Measurements from ENCODE around the gene FZD2.
A peak's percentile ranks its signal among the peaks of the same experiment; 100 is the strongest.
"Not testable (repeated sequence)": the region's sequence is repeated elsewhere in the genome, so short reads cannot be mapped to it uniquely, and the experiment has no call there.

The FZD2 gene

DNA sequence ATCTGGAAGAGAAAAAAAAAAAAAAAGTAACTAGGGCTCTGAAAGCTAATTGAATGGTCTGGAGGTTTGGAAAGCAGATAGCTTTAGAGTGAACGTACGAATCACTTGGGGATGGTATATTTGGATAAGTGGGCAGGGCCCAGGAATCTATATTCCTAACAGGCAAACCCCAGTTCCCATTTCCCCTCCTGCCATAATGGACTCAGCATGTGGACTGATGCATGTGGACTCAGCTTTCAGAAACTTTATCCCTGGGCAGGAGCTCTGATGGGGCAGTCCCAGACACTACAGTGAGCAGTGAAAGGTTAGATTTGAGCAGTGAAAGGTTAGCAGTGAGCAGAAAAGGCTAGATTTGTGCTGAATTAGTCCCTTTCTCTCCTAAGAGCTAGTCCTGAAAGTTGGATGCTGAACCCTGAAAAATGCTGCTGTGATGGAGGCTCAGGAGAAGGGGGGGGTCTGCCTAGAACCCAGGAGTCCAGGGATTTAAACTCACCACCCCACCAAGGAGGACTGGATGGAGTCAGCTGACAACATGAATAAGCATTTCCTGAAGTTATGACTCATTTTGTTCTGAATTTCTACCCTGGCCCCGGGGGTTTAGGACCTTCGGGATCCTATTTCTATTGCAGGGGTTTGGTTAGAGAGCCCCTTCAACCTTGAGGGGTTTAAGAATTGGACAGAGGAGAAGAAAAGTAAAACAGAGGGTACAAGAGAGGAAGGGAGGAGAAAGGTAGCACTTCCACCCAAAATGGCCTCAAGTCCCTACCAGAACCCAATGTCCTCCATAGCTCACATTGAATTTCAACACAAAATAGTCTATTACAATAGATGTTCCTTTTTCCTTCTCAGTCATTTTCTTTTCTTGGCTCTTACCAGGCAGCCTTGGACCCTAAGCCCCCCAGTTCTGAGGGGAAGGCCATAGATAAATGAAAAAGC lies 10.3 kb upstream of the FZD2 start:
- DNase-seq, result peak; percentile 35 to 53 (median 45)

DNA sequence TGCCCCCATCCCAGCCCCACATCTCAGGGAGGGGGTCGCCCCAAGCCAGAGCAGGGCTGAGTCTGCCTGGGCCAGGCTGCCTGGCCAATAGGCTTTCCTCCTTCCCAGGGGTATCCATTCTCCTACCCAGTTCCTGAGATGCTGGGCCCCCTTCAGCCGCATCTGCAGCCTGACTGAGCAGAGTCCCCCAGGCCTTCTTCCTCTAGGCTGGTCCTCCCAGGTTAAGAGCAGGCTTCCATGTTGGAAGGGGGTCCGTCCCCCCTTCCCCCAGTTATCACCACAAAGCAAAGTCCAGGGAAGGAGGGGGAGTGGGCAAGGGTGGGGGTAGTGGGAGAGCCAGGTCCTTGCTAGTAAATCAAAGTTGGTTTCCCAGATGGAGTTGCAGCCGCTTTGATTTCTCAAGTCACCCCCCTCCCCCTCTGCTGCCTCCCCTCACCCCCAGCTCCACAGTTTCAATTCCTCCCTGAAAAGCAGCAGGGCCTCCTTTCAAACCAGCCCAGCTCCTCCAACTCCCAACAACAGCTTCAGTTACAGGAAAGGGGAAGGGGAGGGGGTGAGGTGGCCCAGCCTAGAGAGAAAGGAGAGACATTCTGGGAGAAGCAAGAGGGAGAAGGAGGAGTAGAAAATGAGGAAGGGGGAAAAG lies 9.5 kb upstream of the FZD2 start:
- peak; percentile 39 to 77 (median 66) for DNase-seq

DNA sequence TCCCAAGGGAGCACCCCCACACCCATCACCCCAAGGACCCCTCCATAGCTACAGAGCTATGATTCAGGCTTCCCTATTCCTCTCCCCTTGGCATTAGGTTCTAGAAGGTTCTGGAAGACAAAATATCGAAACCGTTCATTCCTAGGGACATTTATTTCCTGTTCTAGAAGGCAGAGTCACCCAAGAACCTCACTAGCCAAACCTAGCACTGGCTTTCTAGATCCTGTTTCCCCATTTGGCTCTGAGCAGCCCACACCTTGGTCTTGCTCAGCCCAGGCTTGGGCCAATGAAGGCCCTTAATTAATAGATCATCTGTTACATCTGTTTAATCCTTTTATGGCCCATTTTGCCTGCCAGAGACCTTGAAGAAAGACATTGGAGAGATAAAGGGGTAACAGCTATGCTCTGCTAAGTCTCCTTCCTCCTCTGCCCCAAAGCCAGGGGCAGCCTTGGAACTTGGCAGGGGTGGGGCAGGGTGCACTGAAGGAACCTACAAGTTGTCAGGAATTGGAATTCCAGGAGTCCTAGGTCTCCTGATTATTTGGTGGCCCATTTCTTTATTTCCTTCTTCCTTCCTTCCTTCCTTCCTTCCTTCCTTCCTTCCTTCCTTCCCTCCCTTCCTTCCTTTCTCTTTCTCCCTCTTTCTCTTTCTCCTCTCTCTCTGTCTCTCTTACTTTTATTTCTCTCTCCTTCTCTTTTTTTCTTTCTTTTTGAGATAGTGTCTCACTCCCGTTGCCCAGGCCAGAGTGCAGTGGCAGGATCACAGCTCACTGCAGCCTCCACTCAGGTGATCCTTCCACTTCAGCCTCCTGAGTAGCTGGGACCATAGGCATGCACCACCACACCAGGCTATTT lies 8.7 kb upstream of the FZD2 start:
- DNase-seq, result peak; percentile 50 to 70 (median 64)

DNA sequence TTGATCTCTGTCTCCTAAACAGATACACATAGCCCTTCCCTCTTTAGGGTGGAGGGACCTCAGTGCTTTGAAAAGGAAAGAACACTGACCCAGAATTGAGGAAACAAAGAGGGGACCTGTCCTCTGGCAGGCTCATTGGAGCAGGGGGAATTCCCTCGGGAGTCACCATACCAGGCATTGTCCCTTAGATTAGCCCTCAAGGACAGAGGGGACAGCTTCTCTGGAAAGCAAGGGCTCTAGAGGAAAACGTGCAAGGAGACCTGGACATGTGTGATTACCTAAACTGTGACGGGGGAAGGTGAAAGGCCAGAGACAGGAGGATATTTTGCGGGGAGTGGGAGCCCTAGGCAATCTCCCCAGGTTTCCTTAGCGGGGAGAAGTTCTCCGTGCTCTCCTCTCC lies 7.6 kb upstream of the FZD2 start:
- DNase-seq, result peak in 2 of 4 experiments; percentile 19 to 24

DNA sequence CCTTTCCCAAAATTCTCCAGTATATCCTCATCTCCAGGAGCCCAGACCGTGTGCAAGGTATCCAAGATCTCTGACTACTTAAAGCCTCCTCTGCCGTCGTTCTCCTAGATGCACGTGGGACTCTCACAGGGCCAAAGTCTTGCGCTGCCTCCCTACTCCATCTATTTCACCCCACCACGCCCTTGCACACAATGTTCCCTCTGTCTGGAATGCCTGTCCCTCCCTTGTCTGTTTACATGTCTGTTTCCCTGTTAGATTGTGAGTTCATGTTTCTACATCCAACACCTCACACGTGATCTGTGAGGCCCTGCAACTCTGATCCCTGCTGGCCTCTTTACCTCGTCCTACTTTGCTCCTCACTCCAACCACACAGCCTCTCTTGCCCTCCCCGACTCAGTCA lies 4.9 kb upstream of the FZD2 start:
- no peak for DNase-seq

- DNase-seq, result no peak
These were observed 2.2 kb upstream of the FZD2 start for GRCh38 chr17:44555099-44555498.

DNA sequence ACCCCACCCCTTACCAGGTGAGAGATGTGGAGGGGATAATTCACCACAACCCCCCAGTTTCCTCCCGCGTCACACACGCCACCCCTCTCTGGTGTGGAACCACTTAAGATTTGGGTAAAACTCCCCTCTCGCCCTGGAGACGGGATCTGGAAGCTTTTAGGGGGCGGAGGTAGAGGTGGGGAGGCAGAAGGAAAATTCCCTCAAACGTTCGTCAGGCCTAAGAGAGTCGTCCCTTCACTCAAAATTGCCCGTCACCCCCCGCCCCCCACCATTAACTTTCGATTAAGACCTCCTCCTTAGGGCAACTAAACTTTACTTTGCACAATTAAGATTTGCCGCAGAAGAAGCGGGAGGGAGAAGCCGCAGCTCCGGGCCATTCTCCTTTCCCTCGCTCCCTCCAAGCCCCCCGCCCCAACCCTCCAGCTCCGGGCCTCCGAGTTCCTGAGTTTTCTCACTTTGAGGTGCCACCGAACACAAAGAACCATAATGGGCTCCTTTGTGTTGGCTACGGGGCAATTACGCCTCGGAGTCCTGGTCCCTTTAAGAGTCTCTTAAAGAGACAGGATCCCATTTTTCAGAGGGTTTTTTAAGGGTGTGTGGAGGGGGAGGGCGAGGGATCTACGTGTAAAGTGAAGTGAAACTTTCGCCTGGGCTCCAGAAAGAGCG lies 985 bp upstream of the FZD2 start:
- DNase-seq, result peak; percentile 28 to 78 (median 54)

GRCh38 chr17:44557651-44558285 lies 484 bp downstream of the FZD2 start:
- DNase-seq, result peak; percentile 47 to 80 (median 58)

- no peak for DNase-seq
These were observed 1.0 kb downstream of the FZD2 start for GRCh38 chr17:44558334-44558709.

GRCh38 chr17:44558710-44559633 lies 1.7 kb downstream of the FZD2 start:
- DNase-seq, result no peak

DNA sequence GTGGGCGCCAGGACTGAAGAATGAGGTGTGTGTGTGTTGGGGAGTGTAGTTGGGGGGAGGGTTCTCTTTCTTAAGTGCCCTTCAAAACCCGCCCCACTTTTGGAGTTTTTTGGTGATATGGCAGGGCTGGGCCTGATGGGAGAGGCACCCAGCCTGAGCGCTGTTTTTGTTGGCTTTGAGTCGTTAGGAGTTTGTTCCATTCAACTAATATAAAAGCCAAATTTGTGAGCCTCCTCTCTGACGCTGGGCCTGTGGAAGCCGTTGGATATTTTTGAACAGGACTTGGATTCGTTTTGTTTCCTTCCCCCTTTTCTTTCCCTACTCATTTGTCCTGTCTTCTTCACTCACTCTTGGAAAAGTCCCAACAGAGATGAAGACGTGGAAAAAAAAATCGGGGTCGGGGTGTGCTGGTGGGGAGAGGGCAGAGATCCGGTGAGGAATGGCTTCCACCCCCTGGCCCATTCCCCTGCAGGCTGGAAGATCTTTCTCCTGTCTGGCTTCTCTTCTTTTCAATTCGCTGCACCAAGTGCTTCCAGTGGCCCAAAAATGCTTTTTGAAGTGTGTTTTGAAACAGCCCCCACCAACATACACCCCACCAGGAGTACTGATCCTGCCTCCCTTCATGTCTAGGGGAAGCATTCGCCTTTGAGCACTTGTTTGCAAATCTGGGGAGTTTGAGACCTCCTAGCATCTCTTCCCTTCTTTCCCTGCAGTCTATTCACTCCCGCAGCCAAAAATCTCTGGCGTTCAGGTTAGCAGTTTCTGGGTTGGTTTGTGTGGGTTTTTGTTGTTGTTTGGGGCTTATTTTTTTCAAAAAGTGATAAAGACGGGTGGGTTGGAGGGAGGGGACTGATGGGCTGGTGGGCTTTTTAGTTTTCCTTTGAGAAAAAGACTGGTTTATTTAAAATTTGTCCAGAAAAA lies 2.6 kb downstream of the FZD2 start:
- DNase-seq, result no peak

DNA sequence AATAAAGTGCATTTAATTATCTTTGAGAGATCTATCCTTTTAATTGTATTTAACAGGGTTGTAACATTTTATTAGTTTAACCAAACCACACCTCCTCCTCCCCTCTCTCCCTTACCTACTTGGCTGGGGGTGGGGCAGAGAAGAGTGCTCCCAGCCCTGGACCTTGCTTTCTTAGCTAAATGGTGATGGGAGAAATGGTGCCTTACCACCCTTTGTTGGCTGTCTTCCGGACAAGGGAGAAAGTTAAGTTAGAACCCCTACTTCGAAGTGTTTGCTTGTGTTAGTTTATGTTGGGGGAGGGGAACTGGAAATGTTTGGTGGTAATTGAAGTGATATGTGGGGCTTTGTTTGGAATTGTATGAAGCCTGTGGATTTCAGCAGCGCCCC lies 3.9 kb downstream of the FZD2 start:
- no peak for DNase-seq

DNA sequence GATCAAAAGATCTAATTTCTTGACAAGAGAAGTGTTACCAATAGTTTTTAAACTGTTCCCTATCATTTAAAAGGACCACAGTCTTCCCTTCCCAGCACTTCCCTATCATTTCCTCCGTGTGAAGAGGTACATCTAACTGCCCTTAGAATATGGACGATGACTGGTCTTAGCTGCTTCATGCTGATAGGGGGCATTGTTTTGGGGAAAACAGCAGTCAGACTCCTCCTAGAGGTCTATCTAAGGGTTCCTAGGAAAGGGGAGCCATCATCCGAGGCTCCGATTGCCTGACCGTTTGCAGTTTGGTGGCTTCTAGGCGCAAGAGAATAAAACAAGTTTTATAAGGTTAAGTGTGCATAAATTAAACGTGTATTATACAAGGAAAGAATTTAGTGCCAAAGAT lies 7.1 kb downstream of the FZD2 start:
- DNase-seq, result no peak

DNA sequence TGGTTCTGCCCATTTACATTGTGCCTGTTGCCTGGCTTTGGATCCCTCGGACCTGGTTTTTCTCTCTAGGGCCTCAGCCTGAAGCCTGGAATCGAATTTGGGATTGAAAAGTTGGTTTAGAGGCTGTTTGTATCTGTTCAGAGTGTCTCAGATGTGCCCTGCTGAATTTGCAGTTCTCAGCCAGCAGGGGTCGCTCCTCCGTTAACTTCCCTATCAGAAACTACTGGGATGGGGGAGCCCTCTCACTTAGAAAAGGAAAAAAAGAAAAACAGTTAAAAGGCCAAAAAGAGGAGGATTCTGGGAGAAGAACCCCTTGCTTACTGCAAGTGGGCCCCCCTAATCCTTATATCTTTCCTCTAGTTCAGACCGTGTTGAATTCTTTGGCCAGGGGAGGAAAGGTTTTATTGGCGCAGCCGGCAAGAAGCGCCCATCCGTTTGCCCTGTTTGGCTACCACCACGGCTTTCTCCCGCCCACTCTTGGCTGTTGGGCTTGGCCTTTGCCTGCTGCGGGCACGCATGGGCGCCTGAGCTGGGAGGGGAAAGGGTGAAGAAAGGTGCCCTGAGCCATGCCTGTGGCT lies 8.7 kb downstream of the FZD2 start:
- peak in 1 of 4 experiments; percentile 24 for DNase-seq

DNA sequence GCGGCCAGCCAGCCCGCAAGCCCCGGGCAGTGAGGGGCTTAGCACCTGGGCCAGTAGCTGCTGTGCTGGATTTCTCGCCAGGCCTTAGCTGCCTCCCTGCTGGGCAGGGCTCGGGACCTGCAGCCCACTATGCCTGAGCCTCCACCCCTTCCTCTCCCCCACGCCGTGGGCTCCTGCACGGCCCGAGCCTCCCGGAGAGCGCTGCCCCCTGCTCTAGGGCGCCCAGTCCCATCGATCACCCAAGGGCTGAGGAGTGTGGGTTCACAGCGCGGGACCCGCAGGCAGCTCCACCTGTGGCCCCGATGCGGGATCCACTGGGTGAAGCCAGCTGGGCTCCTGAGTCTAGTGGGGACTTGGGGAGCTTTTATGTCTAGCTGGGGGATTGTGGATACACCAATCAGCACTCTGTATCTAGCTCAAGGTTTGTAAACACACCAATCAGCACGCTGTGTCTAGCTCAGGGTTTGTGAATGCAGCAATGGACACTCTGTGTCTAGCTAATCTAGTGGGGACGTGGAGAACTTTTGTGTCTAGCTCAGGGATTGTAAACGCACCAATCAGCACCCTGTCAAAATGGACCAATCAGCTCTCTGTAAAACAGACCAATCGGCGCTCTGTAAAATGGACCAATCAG lies 11.1 kb downstream of the FZD2 start:
- DNase-seq, result not testable (repeated sequence)

DNA sequence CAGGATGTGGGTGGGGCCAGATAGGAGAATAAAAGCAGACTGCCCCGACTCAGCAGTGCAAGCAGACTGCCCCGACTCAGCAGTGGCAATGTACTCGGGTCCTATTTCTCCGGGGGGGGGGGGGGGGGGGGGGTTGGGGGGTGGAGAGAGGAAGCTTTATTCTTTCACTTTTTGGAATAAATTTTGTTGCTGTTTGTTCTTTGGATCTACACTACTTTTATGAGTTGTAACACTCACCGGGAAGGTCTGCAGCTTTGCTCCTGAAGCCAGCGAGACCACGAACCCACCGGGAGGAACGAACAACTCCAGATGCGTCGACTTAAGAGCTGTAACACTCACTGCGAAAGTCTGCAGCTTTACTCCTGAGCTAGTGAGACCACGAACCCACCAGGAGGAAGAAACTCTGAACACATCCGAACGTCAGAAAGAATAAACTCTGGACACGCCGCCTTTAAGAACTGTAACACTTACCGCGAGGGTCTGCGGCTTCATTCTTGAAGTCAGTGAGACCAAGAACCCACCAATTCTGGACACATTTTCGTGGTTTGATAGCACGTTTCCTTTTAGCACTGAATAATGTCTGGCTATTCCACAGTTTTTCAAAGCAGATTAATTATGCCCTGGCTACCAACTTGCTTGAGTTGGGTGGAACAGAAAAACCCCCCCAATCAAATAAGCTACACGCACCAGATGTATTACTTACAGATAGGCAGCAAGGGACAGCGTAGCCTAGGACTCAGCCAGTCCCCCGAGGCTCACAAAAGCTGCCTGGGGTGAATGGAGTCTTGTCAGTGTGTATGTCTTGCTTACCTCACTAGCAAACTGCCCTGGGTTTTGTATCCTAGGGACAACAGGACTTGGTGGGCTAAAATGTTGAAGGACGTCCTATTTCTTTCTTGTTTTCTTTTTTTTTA lies 11.9 kb downstream of the FZD2 start:
- DNase-seq, result no peak

- no peak for DNase-seq
These were observed 15.5 kb downstream of the FZD2 start for GRCh38 chr17:44572801-44573200.

GRCh38 chr17:44575403-44575802 lies 18.1 kb downstream of the FZD2 start:
- peak in 2 of 4 experiments; percentile 41 to 46 for DNase-seq
